NCI-H526 treated with DMSO at 0.1 percent for 48 hours (cell line): ENCODE data around the gene PPARD.
A peak's percentile ranks its signal among the peaks of the same experiment; 100 is the strongest.
"Not testable (repeated sequence)": the region's sequence is repeated elsewhere in the genome, so short reads cannot be mapped to it uniquely, and the experiment has no call there.

Experiments
- DNase-seq: peaks from one replicate; lab custom pipeline; 2025; lab: John Stamatoyannopoulos, UW

The PPARD gene

DNA sequence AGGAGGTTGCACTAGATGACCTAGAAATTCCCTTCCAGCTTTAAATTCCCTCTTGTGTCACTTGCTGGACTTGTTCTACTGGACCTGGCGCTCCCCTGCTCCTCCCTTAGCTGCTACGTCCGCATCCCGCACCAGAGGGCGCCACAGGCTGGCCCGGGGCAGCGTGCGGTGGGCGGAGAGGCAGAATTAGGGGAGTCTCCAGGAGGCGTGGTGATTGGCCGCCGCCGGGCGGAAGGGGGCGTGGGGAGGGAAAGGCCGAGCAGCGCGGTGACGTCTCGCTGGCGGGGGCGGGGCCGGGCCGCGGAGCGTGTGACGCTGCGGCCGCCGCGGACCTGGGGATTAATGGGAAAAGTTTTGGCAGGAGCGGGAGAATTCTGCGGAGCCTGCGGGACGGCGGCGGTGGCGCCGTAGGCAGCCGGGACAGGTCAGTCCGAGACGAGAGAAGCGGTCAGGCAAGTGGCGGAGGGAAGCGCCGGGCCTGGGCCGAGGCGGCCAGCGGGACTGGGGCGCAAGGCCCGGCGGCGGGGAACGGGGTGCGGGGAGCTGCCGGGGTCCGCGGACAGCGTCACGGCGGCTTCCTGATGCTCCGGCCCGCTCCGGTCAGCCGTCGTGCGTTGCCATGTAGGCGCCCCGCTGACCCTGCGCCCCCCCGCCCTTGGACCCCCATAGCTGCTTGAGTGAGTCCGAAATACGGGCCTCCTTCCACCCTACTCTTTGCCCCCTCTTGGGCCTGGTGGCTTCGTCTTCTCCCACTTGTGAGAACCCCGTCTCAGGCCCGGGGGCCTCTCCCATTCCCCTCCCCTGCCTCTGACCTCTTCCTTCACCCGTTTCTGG, at the start of gene PPARD:
PPARD (plus strand) TSS at position 301 of the 834 bp plus-strand sequence. CDS start 68,530 bp downstream, outside the sequence.
- peak; percentile 91 for DNase-seq

DNA sequence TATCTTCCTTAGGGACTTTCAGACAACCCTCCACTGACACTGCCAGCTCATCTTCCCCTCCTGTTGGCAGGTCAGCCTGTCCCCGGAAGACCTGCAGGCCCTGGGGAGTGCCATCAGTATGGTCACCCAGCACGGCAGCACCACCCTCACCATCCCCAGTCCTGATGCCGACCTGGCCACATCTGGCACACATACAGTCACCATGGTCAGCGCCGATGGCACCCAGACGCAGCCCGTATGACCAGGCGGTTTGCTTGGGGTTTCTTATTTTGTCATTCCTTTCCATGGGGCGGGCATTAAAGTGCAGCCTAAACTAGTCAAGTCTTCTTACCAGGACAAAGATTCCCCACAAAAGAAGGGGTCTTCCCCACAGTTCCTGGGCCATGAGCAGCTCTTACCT, 48.7 kb upstream of the PPARD start:
- DNase-seq: no peak

DNA sequence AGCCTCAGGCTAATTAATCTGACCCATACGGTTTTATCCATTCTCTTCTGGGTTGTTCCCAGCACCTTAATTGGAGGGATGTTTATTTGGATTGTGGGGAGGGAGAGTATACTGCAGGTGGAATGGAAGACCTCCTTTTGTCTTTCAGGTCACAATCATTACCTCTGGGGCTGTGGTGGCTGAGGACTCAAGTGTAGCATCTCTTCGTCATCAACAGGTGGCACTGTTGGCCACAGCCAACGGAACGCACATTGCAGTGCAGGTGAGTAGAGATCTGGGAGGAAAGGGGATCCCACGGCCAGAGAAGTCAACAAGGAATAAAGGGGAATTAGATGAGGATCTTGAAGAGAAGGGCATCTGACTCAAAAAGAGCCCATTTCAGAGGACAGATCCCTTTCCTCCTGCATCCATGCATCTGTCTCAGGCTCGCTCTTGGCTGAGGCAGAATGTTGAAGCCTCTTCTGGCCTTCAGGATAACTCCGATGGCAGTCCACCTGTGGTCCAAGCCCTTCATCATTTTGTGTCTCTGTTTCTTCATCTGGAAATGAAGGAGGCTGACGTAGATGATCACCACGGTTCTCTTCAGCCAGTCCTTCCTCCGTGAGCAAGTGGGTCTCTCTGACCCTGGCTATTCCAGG, 47.9 kb upstream of the PPARD start:
- peak; percentile 24 for DNase-seq

DNA sequence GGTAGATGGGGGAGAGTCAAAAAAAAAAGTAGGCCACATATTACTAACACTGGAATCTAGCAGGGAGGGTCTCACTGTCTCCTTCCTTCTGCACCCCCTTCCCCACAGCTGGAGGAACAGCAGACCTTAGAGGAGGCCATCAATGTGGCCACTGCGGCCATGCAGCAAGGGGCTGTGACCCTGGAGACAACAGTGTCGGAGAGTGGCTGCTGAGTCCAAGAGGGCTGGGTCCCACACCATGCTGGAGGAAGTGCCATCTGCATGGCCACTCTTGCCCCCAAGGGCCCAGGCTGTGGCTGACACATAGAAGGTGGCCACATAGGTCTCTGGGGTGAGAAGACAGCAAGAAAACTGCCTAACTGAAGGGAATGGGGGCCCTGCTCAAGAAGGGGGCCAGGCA, 47.3 kb upstream of the PPARD start:
- no peak for DNase-seq

DNA sequence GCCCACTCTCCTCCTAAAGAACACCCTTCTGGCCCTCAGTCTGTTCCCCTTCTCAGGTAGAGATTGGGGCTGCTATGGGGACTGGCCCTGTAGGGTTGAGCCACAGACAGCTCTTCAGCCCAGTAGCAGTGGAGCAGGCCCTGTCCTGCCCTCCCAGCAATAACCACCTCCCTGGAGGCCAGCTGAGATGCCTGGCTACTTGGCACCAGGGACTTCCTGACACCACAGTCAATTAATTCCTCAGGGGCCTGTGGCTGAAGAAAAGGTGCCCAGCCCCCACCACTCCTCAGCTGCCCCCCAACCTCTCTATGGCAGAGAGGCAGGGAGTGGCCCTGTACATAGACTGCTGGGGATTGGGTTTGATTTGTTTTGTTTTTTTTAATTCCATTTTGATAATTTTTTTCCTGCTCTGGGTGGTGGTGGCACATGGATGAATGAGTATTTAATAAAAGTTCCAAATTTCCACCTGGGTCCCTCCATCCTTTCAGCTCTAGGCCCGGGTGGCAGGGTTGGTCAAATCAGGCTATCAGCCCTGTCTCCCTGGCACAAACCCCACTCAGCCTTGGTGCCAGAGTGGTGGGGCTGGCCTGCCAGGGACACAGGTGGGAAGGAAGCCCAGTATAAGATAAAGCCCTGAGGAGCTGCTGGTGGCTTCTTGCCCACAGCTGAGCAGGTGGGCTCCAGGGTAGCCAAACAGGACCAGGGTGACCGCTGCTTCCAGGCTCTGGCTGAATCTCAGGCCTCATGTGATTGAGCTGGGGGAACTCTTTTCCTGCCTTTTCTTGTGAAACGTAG, 46.6 kb upstream of the PPARD start:
- DNase-seq: no peak

DNA sequence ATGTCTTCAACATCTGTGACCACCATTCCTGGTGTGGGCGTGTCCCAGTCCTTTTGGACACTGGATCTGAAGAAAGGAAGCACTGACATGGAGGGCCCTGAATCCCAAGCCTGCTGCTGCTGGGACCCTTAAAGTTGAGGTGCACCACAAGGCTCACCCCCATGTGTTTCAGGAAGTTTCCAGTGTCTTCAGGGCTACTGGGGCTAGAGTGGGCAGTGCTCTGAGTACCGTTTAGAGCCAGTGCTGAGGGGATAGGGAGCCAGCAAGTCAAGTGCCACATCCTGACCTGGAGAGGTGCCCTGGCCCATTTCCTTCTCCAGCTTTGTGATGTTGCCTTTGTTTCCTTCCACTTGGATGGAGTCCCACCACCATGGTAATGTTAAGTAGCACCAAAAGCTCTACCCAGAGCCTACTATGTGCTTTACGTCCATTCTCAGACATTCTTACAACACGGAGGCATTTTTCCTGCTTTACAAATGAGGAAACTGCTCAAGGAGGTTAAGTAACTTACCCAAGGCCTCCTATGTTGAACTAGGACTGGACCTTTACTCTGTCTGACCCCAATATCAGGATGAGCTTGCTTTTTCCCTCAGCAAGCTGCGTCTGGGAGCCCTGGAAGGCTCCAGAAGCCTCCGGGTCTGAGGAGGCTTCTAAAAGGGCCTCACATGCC, 45.3 kb upstream of the PPARD start:
- DNase-seq: no peak

DNA sequence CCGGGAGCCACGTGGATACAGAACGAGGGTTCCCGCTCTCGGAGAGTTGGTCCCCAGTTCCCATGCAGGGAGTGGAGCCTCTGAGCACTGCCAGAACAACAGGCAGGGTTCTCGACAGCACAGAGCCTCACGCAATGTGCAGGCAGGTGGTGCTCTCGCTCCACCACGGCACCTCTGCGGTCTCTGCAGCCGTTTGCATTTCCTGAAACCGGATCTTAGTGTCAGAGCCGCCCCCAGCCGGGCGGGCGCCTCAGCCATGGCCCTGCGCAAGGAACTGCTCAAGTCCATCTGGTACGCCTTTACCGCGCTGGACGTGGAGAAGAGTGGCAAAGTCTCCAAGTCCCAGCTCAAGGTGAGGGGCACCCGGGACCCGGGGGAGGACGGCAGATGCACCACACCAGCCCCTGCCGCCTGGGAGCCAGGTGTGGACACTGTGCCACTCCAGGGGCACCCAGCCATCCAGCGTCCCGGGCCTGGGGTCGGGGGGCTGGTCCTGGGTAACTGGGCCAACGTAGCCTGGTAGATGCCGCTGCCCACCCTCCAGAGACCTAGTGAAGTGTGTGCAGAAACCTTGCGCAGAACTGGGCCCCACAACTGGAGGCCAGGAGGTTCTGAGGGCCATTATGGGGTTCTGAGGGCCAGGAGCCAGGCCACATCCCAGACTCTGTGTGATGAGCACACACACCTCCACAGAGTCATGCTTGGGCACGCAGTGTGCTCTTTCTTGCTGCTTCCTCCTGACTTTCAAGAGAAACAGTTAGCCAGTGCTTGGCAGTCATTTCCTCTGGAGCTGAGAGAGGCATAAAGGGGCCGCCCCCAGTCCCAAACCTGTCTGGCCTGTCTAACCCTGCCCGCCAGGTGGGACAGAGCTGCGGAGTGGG, 44.5 kb upstream of the PPARD start, which contains the start of gene DEF6:
DEF6 (plus strand) TSS at position 218 of the 881 bp plus-strand sequence; CDS start at position 257, 39 bp downstream.
- DNase-seq: peak; percentile 74

DNA sequence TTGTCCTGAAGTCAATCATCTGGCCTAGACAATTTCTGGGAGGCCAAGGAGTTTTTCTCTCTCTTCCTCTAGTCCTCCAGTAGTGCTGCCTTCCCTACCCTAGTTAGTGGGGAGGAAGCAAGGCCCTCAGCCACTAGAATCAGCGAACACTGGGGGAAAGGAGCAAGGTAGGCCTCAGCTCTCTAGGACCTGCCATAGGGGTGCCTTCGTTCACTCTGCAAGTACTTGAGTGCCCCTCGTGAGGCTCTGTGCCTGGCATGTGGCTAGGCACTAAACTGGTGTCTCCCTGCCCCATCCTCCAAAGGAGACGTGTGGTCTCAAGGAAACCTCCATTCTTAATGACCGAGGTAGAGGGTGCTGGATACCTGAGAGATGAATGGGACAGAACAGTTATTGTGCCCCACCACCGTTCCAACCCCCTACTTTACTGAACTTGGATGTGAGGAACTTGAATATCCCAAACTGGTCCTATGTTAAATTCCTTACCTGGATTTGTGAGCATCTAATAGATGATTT, 43.7 kb upstream of the PPARD start:
- no peak for DNase-seq

DNA sequence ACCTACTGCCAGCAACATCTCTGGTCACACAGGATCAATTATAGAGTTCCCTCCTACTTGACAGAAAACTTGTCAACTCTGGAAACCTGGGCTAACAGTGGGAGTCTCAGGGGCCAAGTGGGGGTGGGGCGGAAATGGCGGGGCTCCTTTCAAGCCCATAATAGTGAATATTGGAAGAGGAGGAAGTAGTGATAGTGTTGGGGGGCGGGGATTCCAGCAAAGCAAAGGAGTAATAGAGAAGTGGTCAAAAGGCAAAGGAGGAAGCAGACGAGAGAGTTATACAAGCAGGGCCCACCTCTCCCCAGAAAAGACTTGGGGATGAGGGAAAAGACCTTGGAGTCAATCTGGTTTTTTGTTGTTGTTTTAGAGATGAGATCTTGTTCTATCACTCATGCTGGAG, 42.7 kb upstream of the PPARD start:
- DNase-seq: no peak

DNA sequence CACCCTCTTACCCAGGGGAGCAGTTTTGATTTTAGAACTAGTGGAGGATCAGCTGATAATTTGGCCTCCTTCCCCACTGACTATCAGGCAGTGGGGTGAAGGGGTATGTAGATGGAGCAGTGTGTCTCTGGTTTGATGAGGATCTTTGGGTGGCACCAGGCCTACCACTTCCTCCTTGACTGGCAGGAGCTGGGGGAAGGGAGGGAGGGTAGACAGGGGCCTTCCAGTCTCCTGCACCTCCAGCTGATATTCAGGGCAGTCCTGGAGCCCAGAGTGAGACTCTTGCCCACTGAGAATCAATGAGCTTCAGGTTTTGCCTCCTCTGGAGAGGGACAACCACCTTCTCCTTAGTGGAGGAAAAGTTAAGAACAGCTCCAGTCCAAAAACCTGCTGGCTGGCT, 41.5 kb upstream of the PPARD start:
- no peak for DNase-seq

DNA sequence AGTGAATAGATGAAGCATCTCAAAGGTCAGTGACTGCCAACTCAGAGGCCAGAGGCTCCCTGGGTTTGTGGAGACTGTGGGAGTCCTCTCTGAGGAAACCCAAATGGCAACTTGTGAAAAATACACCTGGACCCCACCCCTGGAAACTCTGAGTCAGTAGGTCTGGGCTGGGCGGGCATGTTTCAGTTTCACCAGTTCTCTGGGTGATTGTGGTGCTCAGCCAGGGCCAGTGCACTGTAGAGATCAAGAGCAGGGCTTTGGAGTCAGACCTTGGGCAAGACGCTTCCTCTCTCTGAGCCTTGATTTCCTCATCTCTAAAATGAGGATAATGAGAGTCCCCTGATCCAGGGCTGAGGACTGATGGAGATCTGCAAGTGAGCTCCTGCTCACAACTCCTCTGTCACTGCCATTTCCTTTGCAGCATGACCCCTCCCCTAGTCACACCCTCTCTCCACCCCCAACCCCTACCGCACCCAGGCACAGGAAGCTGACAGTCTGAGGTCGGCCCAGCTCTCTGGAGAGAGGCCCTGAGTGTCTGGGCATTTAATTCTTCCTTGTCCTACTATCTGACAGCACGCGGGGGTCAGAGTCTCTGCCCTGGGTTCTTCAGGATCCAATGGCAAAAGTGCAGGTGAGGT, 39.6 kb upstream of the PPARD start:
- DNase-seq: no peak

DNA sequence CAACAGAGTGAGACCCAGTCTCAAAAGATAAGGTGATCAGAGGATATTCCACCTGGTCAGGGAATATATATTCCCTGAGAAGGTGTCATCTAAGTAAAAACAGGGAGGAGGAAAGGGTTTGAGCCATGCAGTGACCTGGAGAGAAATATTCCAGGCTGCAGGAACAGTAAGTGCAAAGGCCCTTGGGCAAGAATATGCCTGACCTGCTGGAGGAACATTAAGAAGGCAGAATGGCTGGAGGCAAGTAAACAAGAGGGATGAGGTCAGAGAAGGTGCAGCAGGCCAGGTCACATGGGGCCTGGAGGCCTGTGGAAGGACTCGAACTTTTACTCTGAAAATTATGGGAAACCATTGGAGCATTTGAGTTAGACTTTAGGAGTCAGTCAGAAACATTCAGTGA, 38.1 kb upstream of the PPARD start:
- no peak for DNase-seq

DNA sequence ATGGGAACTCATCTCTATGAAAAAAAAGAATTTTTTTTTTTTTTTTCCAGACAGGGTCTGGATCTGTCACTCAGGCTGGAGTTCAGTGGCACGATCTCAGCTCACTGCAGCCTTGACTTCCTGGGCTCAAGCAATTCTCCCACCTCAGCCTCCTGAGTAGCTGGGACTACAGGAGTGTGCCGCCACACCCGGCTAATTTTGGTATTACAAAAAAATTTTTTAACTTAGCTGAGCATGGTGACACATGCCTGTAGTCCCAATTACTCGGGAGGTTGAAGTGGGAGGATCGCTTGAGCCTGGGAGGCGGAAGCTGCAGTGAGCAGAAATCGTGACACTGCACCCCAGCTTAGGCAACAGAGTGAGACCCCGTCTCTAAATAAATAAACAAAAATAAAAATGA, 37.2 kb upstream of the PPARD start:
- DNase-seq: no peak

DNA sequence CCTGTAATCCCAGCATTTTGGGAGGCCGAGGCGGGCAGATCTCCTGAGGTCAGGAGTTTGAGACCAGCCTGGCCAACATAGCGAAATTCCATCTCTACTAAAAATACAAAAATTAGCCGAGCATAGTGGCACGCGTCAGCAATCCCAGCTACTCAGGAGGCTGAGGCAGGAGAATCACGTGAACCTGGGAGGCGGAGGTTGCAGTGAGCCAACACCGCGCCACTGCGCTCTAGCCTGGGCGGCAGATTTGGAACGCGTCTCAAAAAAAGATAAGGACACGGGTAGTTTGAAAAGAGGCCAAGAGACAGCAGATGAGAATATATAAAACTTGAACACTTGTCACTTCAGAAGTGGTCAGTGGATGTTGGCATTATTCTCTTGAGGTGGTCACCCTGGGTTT, 35.2 kb upstream of the PPARD start:
- DNase-seq: not testable (repeated sequence)

DNA sequence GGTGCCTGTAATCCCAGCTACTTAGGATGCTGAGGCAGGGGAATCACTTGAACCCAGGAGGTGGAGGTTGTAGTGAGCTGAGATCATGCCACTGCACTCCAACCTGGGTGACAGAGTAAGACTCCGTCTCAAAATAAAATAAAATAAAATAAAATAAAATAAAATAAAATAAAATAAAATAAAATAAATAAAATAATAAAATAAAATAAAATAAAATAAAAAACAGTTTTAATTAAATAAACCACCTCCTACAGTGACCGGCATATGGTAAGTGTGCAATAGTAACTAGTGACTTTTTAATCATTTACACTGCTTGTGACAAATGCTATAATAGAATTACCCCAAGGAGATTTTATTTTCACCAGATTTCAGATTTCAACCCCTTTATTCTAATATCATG, 33.8 kb upstream of the PPARD start:
- not testable (repeated sequence) for DNase-seq

DNA sequence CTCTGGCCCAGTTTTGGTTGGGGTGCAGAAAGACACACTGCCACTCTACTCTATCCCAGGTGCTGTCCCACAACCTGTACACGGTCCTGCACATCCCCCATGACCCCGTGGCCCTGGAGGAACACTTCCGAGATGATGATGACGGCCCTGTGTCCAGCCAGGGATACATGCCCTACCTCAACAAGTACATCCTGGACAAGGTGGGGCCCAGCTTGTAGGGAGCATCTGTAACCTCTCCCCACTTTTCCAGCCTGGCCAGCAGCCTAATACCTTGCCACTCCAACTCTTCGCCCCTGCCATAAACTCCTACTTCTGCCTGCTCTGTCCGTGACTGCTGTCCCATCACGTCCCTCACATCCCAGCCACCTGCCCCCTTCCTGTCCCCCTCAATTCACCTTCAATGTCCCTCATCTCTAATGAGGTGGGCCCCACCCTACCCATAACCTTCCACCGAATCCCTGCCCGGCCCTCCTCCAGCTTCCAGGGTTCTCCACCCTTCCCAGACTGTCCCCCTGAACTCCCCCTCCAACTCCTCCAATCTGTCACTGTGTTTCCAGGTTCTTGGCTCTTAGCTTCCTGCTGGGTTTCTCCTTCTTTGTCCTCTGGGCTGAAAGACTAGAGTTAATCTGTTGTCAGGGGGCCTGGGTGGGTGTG, 32.6 kb upstream of the PPARD start:
- no peak for DNase-seq

DNA sequence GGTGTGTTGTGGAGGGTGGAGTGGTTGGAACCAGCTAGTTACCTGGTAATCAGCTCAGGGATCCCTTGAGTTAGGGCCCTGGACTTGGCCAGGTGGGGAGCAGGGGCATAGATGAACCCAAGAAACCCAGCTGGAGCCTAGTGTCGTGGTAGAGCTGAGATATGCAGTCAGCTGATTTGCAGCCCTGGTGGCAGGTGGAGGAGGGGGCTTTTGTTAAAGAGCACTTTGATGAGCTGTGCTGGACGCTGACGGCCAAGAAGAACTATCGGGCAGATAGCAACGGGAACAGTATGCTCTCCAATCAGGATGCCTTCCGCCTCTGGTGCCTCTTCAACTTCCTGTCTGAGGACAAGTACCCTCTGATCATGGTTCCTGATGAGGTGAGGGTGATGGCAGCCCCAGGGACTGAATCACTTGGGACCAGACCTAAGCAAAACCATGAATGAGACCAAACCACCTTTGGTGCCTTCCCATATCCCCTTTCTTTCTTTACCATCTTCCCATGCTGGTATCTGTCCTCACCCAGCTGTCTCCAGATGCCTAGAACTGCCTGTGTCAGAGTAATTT, 32.0 kb upstream of the PPARD start:
- no peak for DNase-seq

DNA sequence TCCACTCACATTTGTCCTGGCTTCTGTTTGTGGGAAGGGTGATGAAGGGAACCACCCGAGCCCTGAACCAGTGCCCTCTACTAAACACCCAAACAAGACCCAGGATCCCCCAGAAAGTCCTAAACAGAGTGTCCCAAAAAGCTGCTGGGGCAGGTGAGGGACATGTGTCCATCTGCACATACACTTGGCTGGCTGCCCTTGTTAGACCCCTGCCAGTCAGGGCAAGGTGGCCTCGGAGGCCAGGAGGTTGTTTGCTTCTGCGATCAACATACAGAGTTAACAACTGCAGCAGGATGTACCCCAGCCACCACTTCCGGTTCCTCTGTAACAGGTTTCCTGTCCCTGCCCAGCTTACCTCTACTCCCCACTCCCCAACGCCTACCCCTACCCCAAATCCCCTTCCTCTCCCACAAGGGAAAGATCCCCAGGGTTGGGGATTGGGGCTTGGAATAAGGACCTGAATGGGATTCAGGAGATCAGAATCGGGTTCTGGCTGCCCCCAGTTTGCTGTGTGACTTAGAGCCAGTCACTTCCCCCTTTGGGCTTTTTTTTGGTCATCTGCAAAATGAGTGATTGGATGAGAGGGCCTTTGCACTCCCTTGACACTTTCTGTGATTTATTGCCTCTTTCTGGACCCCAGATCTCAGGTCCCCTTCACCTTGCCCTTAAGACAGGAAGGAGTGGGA, 30.8 kb upstream of the PPARD start:
- no peak for DNase-seq
